ENCODE results near the gene RSPO4.

Gene RSPO4

GRCh38 chr20:967796-968742, 34.0 kb downstream of the RSPO4 start:
- no peak for DNase-seq

- no peak for DNase-seq
These were observed 36.2 kb downstream of the RSPO4 start for GRCh38 chr20:965956-966355.

GRCh38 chr20:963795-964194, 38.3 kb downstream of the RSPO4 start:
- DNase-seq: no peak

- DNase-seq: no peak
These were observed 39.4 kb downstream of the RSPO4 start for GRCh38 chr20:962683-963082.

GRCh38 chr20:962223-962622, 39.9 kb downstream of the RSPO4 start:
- DNase-seq: no peak

GRCh38 chr20:961768-962167, 40.3 kb downstream of the RSPO4 start:
- DNase-seq: no peak

- DNase-seq: no peak
These were observed 42.0 kb downstream of the RSPO4 start for GRCh38 chr20:959996-960615.

- DNase-seq: no peak
These were observed 42.9 kb downstream of the RSPO4 start for GRCh38 chr20:958936-959815.

GRCh38 chr20:957544-957943, 44.6 kb downstream of the RSPO4 start:
- no peak for DNase-seq

- peak; percentile 89 for DNase-seq
These were observed 45.7 kb downstream of the RSPO4 start for GRCh38 chr20:956330-956951.

GRCh38 chr20:955656-956055, 46.5 kb downstream of the RSPO4 start:
- no peak for DNase-seq

- DNase-seq: peak; percentile 36
These were observed 47.0 kb downstream of the RSPO4 start for GRCh38 chr20:955111-955510.

- DNase-seq: no peak
These were observed 48.4 kb downstream of the RSPO4 start for GRCh38 chr20:953742-954141.

GRCh38 chr20:952196-952795, 49.8 kb downstream of the RSPO4 start:
- DNase-seq: no peak

GRCh38 chr20:951384-952169, 50.5 kb downstream of the RSPO4 start:
- no peak for DNase-seq

GRCh38 chr20:949717-950116, 52.4 kb downstream of the RSPO4 start:
- no peak for DNase-seq

GRCh38 chr20:946826-947225, 55.3 kb downstream of the RSPO4 start:
- no peak for DNase-seq

GRCh38 chr20:945841-946240, 56.3 kb downstream of the RSPO4 start:
- no peak for DNase-seq

GRCh38 chr20:944774-945410, 57.2 kb downstream of the RSPO4 start:
- DNase-seq: no peak

- no peak for DNase-seq
These were observed 58.0 kb downstream of the RSPO4 start for GRCh38 chr20:944148-944547.

GRCh38 chr20:942611-943010, 59.5 kb downstream of the RSPO4 start:
- DNase-seq: no peak

Data from activated effector memory CD4-positive, alpha-beta T cell treated with anti-CD3 and anti-CD28 coated beads, Interleukin-2, amount 50 U/mL, for 16 hours (primary cell).